CD14-positive monocyte (primary cell): ENCODE measurements around the gene IGF1R. TPM values are rescaled to one million over a fixed set of nuclear protein-coding genes. Genes with fewer than 3 reads are reported as not detected.

Experiments used
- DNase-seq, 3 donors: peaks; one replicate each; pipeline ENCODE4 v3.0.0-alpha.2; 2011 to 2022
- H2AFZ ChIP-seq: 2 replicates; pipeline ENCODE4 v1.6.0; 2012; ENCODE audit warnings: mild to moderate bottlenecking, low read depth, low read length, inconsistent platforms; ENCODE audit not compliant: insufficient read depth, poor library complexity, severe bottlenecking
- H3K27ac ChIP-seq, 2 donors: 1 replicate in 1 of 2; 2 replicates in 1 of 2; pipeline ENCODE4 v1.5.1; 2012 to 2013; ENCODE audit warnings: low read length in 2 of 2, control low read depth in 1 of 2, inconsistent platforms in 1 of 2, low read depth in 1 of 2, mild to moderate bottlenecking in 1 of 2
- H3K27me3 ChIP-seq, 2 donors: one replicate each; pipeline versions ENCODE4 v1.6.0 to v1.6.1; 2011 to 2013; ENCODE audit warnings: low read length in 2 of 2; ENCODE audit not compliant: control insufficient read depth in 2 of 2, insufficient read depth in 2 of 2
- H3K36me3 ChIP-seq, 2 donors: replicated peaks in 1 of 2; 1 replicate in 1 of 2; 2 replicates in 1 of 2; pipeline versions ENCODE4 v1.5.1 to v1.6.1; 2012 to 2013; ENCODE audit warnings: low read length in 2 of 2, control low read depth in 1 of 2, inconsistent platforms in 1 of 2, mild to moderate bottlenecking in 1 of 2; ENCODE audit not compliant: insufficient read depth in 2 of 2, control insufficient read depth in 1 of 2
- H3K4me1 ChIP-seq, 2 donors: 1 replicate in 1 of 2; 2 replicates in 1 of 2; pipeline versions ENCODE4 v1.5.1 to v1.6.1; 2012 to 2013; ENCODE audit warnings: low read length in 2 of 2, control low read depth in 1 of 2, inconsistent platforms in 1 of 2, mild to moderate bottlenecking in 1 of 2, moderate library complexity in 1 of 2; ENCODE audit not compliant: insufficient read depth in 2 of 2, control insufficient read depth in 1 of 2
- H3K4me2 ChIP-seq: replicated peaks from 2 replicates; pipeline ENCODE3; 2012; ENCODE audit warnings: low read length, moderate library complexity, mild to moderate bottlenecking; ENCODE audit not compliant: poor library complexity, severe bottlenecking; ENCODE audit errors: extremely low read depth
- H3K4me3 ChIP-seq, 3 experiments: fragments of 200-600 bp in 1 of 3; sonication (generic) in 1 of 3; replicated peaks in 1 of 3; 1 replicate in 2 of 3; 2 replicates in 1 of 3; pipeline ENCODE4 v1.5.1; 2011 to 2013; ENCODE audit warnings: low read length in 3 of 3, mild to moderate bottlenecking in 3 of 3, control low read depth in 2 of 3, low read depth in 2 of 3, inconsistent platforms in 1 of 3, moderate library complexity in 1 of 3
- H3K79me2 ChIP-seq: 2 replicates; pipeline ENCODE4 v1.6.0; 2012; ENCODE audit warnings: mild to moderate bottlenecking, control low read depth, inconsistent platforms, low read length, moderate library complexity; ENCODE audit not compliant: insufficient read depth
- H3K9ac ChIP-seq: 2 replicates; pipeline ENCODE4 v1.6.0; 2017; ENCODE audit warnings: low read length, mild to moderate bottlenecking; ENCODE audit not compliant: insufficient read depth, poor library complexity, severe bottlenecking
- H3K9me3 ChIP-seq, 2 donors: replicated peaks in 1 of 2; 1 replicate in 1 of 2; 2 replicates in 1 of 2; pipeline versions ENCODE4 v1.5.1 to v1.6.1; 2012 to 2013; ENCODE audit warnings: low read length in 2 of 2, control low read depth in 1 of 2; ENCODE audit not compliant: control insufficient read depth in 1 of 2, insufficient read depth in 1 of 2
- H4K20me1 ChIP-seq: 2 replicates; pipeline ENCODE4 v1.6.0; 2012; ENCODE audit warnings: mild to moderate bottlenecking, low read length, control low read depth, moderate library complexity; ENCODE audit not compliant: insufficient read depth
- H3K27ac Mint-ChIP-seq, 7 donors: one replicate each; pipeline ENCODE4 v1.8.0; 2020; ENCODE audit warnings: mild to moderate bottlenecking in 7 of 7, mixed read lengths in 7 of 7, moderate library complexity in 6 of 7, inconsistent platforms in 2 of 7
- H3K27me3 Mint-ChIP-seq, 3 donors: one replicate each; pipeline ENCODE4 v1.8.0; 2021 to 2022; ENCODE audit warnings: low read depth in 3 of 3, mild to moderate bottlenecking in 3 of 3, mixed read lengths in 3 of 3, moderate library complexity in 3 of 3, inconsistent platforms in 1 of 3
- H3K36me3 Mint-ChIP-seq, 2 donors: one replicate each; pipeline ENCODE4 v1.8.0; 2020; ENCODE audit warnings: mixed read lengths in 2 of 2, inconsistent platforms in 1 of 2, mild to moderate bottlenecking in 1 of 2
- H3K4me1 Mint-ChIP-seq: one replicate; pipeline ENCODE4 v1.8.0; 2020; ENCODE audit warnings: mild to moderate bottlenecking, mixed read lengths
- H3K4me3 Mint-ChIP-seq, 2 donors: one replicate each; pipeline ENCODE4 v1.8.0; 2020; ENCODE audit warnings: mild to moderate bottlenecking in 2 of 2, mixed read lengths in 2 of 2, moderate library complexity in 1 of 2
- H3K9me3 Mint-ChIP-seq, 7 donors: one replicate each; pipeline ENCODE4 v1.8.0; 2020 to 2022; ENCODE audit warnings: mixed read lengths in 7 of 7, mild to moderate bottlenecking in 6 of 7, moderate library complexity in 6 of 7, inconsistent platforms in 2 of 7
- WGBS: methylation state at CpG from one replicate; pipeline ENCODE4 v1.1.5; 2013; ENCODE audit warnings: missing lambda C conversion rate; ENCODE audit not compliant: insufficient coverage; 5-methylcytosine and 5-hydroxymethylcytosine counted together
- intact Hi-C, 2 donors: fragments of 100-400 bp; cut with micrococcal nuclease; formaldehyde crosslinking; loops; one replicate each; pipeline versions ENCODE4 v1.15.0 to v1.15.1; 2023
- polyA plus RNA-seq, 3 donors: library from polyadenylated mRNA; depleted of rRNA in 1 of 3; unstranded in 2 of 3; stranded (reverse) in 1 of 3; fragments of 300-500 nt in 2 of 3; fragments of >200 nt in 1 of 3; fragmentation: Illumina TruSeq in 2 of 3; gene quantifications; 1 replicate in 2 of 3; 2 replicates in 1 of 3; pipeline ENCODE4 v1.2.3, GENCODE V29; 2012 to 2021
- TF ChIP-seq, protein P1 (sequence below): fragments of 200-600 bp; IDR thresholded peaks from one replicate; pipeline ENCODE4 v1.8.0; 2022; ENCODE audit warnings: antibody characterized with exemption, mild to moderate bottlenecking

The IGF1R gene
- polyA plus RNA-seq, 3 donors, result 0.35 to 4.9 (median 0.67) TPM

DNA sequence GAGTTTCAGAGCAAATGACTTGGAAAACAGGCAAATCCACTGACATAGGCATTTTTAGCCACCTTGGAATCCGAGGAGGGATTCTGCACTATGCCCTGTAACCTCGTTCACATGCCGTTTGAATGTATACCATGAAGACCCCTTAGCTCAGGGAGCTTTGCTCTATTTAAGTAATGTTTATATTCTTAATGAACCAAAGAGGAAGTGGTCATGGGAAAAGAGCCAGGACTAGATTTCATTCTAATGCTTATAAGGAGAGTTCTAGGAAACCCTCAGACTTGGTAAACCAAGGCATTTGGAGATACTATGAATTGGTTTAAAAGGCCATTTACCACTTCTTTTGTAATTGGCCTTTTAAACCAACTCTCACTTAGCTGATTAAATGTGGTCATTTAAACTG lies 178.9 kb downstream of the IGF1R start:
- Mint-ChIP-seq H3K4me1 (peaks cover 2% of the 10 kb centered on the region), H3K36me3 (peaks cover 18 to 29% of the 10 kb centered on the region in 2 donors), H3K27ac (no peak overlapping the region), H3K4me3 (no peak overlapping the region), H3K27me3 (peaks cover 0 to 2% (median 0%) of the 10 kb centered on the region in 3 donors), H3K9me3 (peaks cover 37 to 63% (median 55%) of the 10 kb centered on the region in 7 donors)
- intact Hi-C loops, result no loop called here
- H3K9me3 ChIP-seq, result peaks cover 56 to 62% of the 10 kb centered on the region in 2 donors
- no peak for DNase-seq
- H3K4me2 ChIP-seq, result no peak overlapping the region
- H3K27ac ChIP-seq, result no peak overlapping the region
- no peak overlapping the region for H2AFZ ChIP-seq
- H3K36me3 ChIP-seq, result peaks cover 0 to 17% of the 10 kb centered on the region in 2 donors
- no peaks in the 10 kb centered on the region for H3K27me3 ChIP-seq
- peaks cover 9% of the 10 kb centered on the region for H3K79me2 ChIP-seq
- H3K4me3 ChIP-seq, result no peak overlapping the region
- TF ChIP-seq, protein P1, sequence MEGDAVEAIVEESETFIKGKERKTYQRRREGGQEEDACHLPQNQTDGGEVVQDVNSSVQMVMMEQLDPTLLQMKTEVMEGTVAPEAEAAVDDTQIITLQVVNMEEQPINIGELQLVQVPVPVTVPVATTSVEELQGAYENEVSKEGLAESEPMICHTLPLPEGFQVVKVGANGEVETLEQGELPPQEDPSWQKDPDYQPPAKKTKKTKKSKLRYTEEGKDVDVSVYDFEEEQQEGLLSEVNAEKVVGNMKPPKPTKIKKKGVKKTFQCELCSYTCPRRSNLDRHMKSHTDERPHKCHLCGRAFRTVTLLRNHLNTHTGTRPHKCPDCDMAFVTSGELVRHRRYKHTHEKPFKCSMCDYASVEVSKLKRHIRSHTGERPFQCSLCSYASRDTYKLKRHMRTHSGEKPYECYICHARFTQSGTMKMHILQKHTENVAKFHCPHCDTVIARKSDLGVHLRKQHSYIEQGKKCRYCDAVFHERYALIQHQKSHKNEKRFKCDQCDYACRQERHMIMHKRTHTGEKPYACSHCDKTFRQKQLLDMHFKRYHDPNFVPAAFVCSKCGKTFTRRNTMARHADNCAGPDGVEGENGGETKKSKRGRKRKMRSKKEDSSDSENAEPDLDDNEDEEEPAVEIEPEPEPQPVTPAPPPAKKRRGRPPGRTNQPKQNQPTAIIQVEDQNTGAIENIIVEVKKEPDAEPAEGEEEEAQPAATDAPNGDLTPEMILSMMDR, result no peak
- H3K9ac ChIP-seq, result no peak overlapping the region
- H3K4me1 ChIP-seq, result no peaks in the 10 kb centered on the region
- no peaks in the 10 kb centered on the region for H4K20me1 ChIP-seq
- no CpG with 5 or more reads among the region's 3 CpGs for WGBS

DNA sequence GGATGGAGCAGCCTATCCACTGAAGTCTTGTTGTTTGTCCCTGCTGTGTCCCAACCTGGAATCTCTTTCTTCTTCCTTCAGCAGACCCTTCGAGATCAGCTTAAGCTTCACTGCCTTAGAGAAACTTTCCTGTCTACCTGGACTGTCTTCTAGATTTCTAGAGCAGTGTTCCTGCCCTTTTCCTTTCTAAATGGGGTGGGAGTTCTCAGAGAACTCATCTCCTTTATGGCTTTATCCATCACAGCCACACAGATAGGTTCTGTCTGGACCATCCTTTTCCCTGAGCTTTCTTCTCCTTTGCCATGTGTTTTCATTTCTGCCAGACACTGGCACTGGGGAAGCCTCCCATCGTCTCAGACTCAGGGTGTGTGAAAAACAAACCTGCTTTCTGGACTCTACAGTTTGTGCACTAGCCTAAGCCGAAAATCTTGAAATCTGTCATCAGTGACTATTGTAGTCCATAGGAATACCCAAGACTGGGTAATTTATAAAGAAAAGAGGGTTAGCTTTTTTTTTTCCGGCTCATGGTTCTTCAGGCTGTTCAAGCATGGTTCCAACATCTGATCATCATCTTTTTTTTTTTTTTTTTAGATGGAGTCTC lies 181.8 kb downstream of the IGF1R start:
- H3K27me3 ChIP-seq, result no peaks in the 10 kb centered on the region
- H3K79me2 ChIP-seq, result peaks cover 4% of the 10 kb centered on the region
- TF ChIP-seq, protein P1, result no peak
- no peak overlapping the region for H3K4me3 ChIP-seq
- intact Hi-C loops, result no loop called here
- Mint-ChIP-seq H3K9me3 (peaks cover 32 to 58% (median 52%) of the 10 kb centered on the region in 7 donors), H3K27ac (peak overlapping the region in 1 of 7 donors; percentile 36), H3K4me1 (peaks cover 2% of the 10 kb centered on the region), H3K27me3 (peaks cover 0 to 2% (median 0%) of the 10 kb centered on the region in 3 donors), H3K4me3 (no peak overlapping the region), H3K36me3 (peaks cover 18 to 24% of the 10 kb centered on the region in 2 donors)
- DNase-seq, result no peak
- no peak overlapping the region for H3K9ac ChIP-seq
- H3K9me3 ChIP-seq, result peaks cover 51 to 66% of the 10 kb centered on the region in 2 donors
- H3K4me1 ChIP-seq, result no peaks in the 10 kb centered on the region
- H2AFZ ChIP-seq, result no peak overlapping the region
- H3K36me3 ChIP-seq, result peaks cover 0 to 17% of the 10 kb centered on the region in 2 donors
- H4K20me1 ChIP-seq, result peaks cover 3% of the 10 kb centered on the region
- WGBS, result 88% methylated on average over 1 of the region's 4 CpGs
- H3K4me2 ChIP-seq, result no peak overlapping the region
- H3K27ac ChIP-seq, result no peak overlapping the region
